Measurements from ENCODE around the gene IL16.

IL16 gene

GRCh38 chr15:81349271-81349670 lies 152.6 kb downstream of the IL16 start:
- in situ Hi-C loops (cut with MboI; ENCODE audit: low sequenced_read_pairs) = no loop called here

DNA sequence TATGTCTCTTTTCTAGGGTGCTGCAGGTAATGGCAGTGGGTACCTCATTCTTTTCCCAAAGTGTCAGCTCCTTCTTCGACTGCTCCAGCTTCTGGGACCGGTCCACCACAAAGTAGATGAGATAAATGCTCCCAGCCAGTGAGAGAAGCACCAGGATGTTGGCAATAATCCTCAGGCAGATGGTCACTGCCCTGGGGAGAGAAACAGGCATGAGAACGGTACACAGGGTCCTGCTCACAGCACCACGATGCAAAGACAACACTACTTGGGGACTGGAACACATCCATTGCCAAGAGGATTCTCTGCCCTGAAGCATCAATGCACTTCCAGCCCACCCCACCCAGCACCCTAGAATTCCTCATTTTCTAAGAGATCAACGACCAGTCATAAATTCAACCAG lies 155.0 kb downstream of the IL16 start:
- in situ Hi-C loops (cut with MboI; ENCODE audit: low sequenced_read_pairs) = no loop called here

- in situ Hi-C loops (cut with MboI; ENCODE audit: low sequenced_read_pairs) = no loop called here
Observed at GRCh38 chr15:81356252-81356651, 159.6 kb downstream of the IL16 start.

DNA sequence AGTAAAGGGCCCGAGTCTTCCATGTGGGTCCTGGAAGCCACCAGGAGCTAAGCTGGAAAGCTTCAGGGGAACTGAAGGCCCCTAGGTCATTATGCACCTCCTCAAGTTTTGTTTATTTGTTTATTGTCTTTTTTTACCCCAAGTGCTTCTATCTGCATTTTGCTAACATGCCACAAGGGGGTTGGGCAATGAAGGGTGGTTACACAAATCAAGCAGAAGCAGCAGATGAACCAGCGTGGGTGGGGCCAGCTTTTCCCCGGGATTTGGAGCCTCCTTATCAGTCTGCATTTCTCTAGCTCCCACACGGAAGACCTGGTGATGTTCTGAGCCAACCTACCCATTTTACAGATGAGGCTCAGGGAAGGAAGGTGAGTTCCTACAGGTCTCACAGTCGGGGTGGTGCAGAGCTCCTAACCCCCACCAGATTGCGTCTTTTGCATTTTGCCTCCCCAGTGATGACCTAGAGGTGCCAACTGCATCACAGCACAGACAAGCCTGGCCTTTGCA lies 160.6 kb downstream of the IL16 start:
- in situ Hi-C loops (cut with MboI; ENCODE audit: low sequenced_read_pairs) = no loop called here

DNA sequence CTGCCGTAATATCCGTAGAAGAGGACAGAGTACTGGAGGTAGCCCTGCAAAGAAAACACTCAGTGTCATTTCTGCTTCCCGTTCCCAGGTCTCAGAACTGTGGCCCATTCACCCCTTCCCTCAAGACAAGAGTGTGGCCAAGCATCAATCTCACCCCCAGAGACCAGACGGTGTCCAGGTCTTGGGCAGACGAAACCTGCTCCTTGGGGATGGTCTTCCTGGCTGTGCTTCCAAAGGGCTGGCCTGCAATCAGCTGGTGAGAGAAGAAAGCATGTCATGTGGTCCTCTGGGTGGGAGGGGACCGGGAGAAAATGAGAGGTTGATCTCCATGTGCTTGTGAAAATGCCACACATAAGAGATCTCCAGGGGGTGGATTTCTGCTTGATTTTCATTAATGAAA lies 161.6 kb downstream of the IL16 start:
- in situ Hi-C loops (cut with MboI; ENCODE audit: low sequenced_read_pairs) = no loop called here

DNA sequence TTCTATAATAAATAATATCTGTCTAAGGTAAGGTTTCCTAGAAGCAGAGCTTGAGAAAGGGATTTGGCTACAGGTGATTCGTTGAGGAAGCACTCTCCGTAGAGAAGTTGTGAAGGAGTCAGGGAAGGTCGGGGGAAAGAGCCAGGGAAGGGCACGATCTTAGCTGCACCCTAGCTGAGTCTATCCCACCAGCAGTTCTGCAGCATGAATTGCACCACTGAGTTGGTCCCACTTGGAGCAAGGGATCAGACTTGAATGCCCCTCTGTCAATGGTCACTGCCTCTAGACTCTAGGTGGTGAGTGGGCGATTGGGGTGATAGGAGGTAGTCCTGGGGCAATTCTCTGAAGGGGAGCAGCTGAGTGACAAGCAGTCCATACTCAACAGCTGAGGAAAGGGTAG lies 163.8 kb downstream of the IL16 start:
- in situ Hi-C loops (cut with MboI; ENCODE audit: low sequenced_read_pairs) = no loop called here

DNA sequence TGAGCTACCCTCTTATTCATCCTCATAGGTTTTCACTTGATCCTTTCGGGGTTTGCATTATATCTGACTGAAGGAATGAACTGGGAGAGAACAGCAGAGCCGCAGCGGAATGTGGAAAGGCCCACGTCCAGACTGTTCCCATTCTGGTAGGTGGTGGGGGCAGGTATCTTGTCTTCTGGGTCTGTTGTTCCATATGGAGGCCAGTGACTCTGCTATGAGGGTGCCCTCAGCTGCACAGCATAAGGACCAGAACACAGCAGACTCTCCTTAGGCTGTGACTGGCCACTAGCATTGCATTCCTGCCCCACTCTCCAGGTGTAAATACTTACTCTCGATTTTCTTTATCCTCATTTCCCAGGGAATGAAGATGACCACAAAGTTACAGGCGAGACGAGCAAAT lies 165.2 kb downstream of the IL16 start:
- in situ Hi-C loops (cut with MboI; ENCODE audit: low sequenced_read_pairs) = no loop called here

DNA sequence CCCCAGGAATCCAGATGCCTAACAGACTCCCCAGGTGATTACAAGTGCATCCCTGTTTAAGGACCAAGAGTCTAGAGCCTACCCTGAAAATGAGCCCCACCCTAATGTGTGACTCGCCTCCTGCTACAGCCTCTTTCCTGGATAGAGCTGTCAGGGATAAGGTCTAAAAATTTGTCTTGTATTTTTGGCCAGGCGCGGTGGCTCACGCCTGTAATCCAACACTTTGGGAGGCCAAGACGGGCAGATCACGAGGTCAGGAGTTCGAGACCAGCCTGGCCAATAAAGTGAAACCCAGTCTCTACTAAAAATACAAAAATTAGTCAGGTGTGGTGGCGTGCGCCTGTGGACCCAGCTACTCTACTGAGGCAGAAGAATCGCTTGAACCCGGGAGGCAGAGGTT lies 166.1 kb downstream of the IL16 start:
- in situ Hi-C loops (cut with MboI; ENCODE audit: low sequenced_read_pairs) = no loop called here

- in situ Hi-C loops (cut with MboI; ENCODE audit: low sequenced_read_pairs) = no loop called here
Observed at GRCh38 chr15:81363276-81363675, 166.6 kb downstream of the IL16 start.
